HG02588 (cell line): ENCODE measurements around the gene IPO13.

ENCODE experiments used
- ATAC-seq: cut with Tn5 transposase; IDR thresholded peaks from one replicate; pipeline ENCODE4 v1.9.1; 2021; ENCODE audit warnings: mild to moderate bottlenecking, moderate library complexity; ENCODE audit not compliant: unreplicated experiment

The IPO13 gene

GRCh38 chr1:43973981-43974442 lies 27.3 kb downstream of the IPO13 start:
- no peak for ATAC-seq

- ATAC-seq, result peak; percentile 66
Observed at GRCh38 chr1:43974443-43975248, 27.9 kb downstream of the IPO13 start, which contains the start of gene ATP6V0B. ATP6V0B (plus strand) TSS chr1:43974960; CDS start chr1:43975041, 81 bp downstream.

- no peak for ATAC-seq
Observed at GRCh38 chr1:43975249-43975961, 28.7 kb downstream of the IPO13 start.

GRCh38 chr1:43976045-43976444 lies 29.3 kb downstream of the IPO13 start:
- ATAC-seq, result no peak

GRCh38 chr1:43976890-43977289 lies 30.1 kb downstream of the IPO13 start:
- no peak for ATAC-seq

GRCh38 chr1:43977376-43978263 lies 30.9 kb downstream of the IPO13 start:
- ATAC-seq, result no peak

- ATAC-seq, result no peak
Observed at GRCh38 chr1:43978264-43978550, 31.5 kb downstream of the IPO13 start.

GRCh38 chr1:43978551-43979260 lies 32.0 kb downstream of the IPO13 start, which contains the start of gene B4GALT2:
B4GALT2 (plus strand) TSS chr1:43979210; CDS start chr1:43981161, 1,951 bp downstream.
- no peak for ATAC-seq

GRCh38 chr1:43979261-43979527 lies 32.4 kb downstream of the IPO13 start:
- no peak for ATAC-seq

GRCh38 chr1:43979528-43980254 lies 32.9 kb downstream of the IPO13 start:
- ATAC-seq, result no peak

- no peak for ATAC-seq
Observed at GRCh38 chr1:43980255-43981134, 33.7 kb downstream of the IPO13 start.

- no peak for ATAC-seq
Observed at GRCh38 chr1:43981135-43981491, 34.4 kb downstream of the IPO13 start.

- ATAC-seq, result no peak
Observed at GRCh38 chr1:43981636-43982035, 34.9 kb downstream of the IPO13 start.

GRCh38 chr1:43982241-43982640 lies 35.5 kb downstream of the IPO13 start:
- no peak for ATAC-seq

GRCh38 chr1:43982808-43983207 lies 36.1 kb downstream of the IPO13 start:
- ATAC-seq, result no peak

GRCh38 chr1:43983253-43983899 lies 36.6 kb downstream of the IPO13 start:
- ATAC-seq, result no peak

- ATAC-seq, result no peak
Observed at GRCh38 chr1:43984855-43985254, 38.1 kb downstream of the IPO13 start.

GRCh38 chr1:43985984-43986595 lies 39.3 kb downstream of the IPO13 start:
- no peak for ATAC-seq
